Hair follicular keratinocyte (primary cell): ENCODE measurements around the gene TAPBPL. TPM values are rescaled to one million over a fixed set of nuclear protein-coding genes. Genes with fewer than 3 reads are reported as not detected.

Experiments used
- total RNA-seq: library from RNA; depleted of rRNA; stranded (reverse); fragments of >200 nt; gene quantifications from 2 replicates; pipeline ENCODE4 v1.2.3, GENCODE V29; 2015

The TAPBPL gene
- 4.4 and 4.5 TPM in 2 replicates for total RNA-seq

DNA sequence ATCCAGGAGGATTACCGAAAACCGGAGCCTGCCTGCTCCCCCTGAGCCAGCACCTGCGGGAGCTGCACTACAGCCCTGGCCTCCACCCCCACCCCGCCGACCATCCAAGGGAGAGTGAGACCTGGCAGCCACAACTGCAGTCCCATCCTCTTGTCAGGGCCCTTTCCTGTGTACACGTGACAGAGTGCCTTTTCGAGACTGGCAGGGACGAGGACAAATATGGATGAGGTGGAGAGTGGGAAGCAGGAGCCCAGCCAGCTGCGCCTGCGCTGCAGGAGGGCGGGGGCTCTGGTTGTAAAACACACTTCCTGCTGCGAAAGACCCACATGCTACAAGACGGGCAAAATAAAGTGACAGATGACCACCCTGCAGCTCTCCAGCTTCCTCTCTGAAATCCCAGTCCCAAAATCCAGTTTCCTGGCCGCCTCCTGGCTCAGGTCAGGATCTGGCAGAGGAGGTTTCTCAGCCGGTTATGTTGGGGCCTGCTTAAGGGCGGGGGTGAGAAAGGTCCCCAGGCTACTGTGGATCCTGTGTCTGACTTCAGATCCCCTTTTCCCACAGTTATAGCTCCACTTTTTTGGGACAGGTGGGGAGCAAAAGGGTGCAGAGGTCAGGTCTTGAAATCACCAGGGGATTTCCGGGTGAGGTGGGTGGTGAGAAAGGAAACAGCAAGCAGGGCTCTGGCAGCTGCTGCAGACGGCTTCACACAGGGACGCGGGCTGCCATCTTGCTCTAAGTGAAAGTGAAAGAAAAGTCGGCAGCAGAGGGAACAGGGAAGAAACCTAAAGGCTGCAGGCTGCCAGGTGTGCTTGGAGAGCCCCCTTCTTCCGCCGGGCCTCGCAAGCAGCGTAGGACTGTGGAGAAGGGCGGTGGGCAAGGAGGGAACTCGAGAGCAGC, at the start of gene TAPBPL:
Gene TAPBPL, plus strand, starts transcription at position 695 of the 897 bp plus-strand sequence. CDS start 207 bp downstream, outside the sequence.

DNA sequence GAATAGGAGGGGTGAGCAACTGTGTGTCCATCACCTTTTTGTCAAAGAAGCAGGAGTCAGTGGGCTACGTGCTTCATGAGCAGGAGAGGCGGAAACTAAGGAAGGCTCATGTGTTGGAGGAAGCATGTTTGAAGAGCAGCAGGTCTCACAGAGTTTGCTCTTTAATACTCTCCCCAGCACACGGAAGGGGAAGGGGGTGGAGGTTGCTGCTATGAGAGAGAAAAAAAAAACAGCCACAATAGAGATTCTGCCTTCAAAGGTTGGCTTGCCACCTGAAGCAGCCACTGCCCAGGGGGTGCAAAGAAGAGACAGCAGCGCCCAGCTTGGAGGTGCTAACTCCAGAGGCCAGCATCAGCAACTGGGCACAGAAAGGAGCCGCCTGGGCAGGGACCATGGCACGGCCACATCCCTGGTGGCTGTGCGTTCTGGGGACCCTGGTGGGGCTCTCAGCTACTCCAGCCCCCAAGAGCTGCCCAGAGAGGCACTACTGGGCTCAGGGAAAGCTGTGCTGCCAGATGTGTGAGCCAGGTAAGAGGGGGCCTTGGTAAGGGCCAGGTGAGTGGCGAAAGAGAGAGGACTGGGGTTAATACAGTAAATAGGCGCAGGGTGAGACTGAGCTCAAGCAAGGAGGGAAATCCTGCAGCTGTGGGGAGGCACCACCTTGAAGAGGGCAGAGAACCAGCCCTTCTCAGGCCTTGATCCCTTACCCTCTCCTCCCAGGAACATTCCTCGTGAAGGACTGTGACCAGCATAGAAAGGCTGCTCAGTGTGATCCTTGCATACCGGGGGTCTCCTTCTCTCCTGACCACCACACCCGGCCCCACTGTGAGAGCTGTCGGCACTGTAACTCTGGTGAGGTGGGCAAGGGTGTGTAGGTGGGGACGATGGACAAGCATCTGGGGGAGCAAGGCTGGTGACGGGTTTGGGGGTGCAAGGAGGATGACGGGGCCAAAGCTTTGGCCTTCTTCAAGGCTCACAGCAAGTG, 6.8 kb upstream of the TAPBPL start, which contains the start of gene CD27:
Gene CD27, plus strand, starts transcription at position 252 of the 985 bp plus-strand sequence. Its CDS starts 141 bp downstream, at position 393.

DNA sequence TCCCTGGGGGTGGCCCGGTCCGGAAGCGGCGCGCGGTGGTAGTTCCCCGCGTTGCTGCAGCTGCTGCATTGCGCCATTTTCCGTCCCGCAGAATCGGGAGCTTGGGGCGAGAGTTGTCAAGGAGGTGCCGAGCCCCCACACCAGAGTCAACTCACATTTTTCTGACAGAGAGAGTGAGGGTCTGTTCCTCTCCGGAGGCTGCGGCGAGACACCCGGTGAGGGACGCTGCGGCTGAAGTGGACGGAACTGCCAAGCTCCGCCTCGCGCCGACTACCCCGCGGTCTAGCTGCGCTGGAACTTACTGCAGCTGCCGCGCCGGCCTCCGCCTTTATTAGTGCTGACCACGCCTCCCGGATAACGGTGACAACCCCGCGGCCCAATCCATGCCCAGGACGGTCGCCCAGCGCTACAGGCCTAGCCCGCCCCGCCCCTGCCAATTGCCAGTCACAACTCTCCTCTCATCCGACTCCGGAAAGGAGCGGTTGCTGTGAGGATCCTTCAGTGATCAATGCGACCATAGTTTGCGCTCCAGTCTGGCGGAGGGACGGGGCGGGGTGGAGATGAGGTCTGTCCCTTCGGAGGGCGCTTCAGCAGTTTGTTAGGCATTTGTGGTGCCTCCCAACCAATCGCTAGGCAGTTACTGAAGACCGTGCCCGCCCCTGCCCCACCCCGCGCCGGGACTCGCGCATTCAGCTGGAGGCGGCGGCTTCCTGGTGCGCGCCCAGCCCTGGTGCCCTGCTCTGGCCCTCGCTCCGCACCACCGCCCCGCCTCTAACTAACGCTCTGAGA, 18.7 kb downstream of the TAPBPL start, which contains the start of gene VAMP1:
Gene VAMP1, minus strand, starts transcription at position 303 of the 789 bp plus-strand sequence. Its CDS starts 146 bp downstream, at position 157.

DNA sequence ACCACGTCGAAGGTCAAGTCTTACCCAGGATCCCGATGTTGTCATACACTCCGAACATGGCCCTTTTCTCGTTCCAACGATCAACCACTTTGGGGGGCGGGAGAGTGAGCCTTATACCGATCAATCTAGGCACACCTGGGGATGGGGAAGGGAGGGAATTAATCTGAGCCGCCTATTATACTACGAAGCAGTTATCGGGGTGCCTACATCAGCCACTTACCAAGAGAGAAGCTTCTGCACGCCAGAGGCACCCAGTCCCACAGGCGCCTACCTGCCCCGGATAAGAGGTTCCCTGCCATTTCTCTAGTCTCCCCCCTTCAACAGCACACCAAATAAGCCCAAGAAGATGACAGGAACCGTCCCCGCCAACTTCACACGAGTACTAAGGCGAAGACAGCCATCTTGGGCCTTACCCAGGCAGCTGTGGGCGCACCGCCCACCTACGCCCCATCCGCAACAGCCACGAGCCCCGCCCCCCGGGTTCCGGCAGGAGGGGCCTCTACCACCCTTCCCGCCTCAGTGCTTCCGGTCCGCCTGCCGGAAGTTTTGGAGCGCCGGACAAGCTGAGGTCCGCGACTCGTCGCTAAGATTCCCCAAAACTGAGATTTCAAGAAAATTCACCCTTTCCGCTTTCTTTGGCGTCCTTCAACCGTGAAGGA, 41.1 kb downstream of the TAPBPL start, which contains the start of gene MRPL51:
Gene MRPL51, minus strand, starts transcription at position 425 of the 659 bp plus-strand sequence. Its CDS starts 126 bp downstream, at position 299.

GRCh38 chr12:6493497-6494257, 41.8 kb downstream of the TAPBPL start, which contains the start of gene NCAPD2:
TSS of gene NCAPD2 (plus strand) at chr12:6494102. CDS start at chr12:6495099, 997 bp downstream.

Other genes with a start within 250 kb of the TAPBPL start
- gene PLEKHG6, start 141.4 kb upstream of the TAPBPL start, total RNA-seq: 1.7 and 3.5 TPM in 2 replicates
- gene TNFRSF1A, start 110.0 kb upstream of the TAPBPL start, total RNA-seq: 167 and 186 TPM in 2 replicates
- gene SCNN1A, start 76.5 kb upstream of the TAPBPL start, total RNA-seq: 7.7 and 12.3 TPM in 2 replicates
- 183 and 189 TPM in 2 replicates for gene LTBR, start 67.9 kb upstream of the TAPBPL start, total RNA-seq
- gene CD27, start 7.1 kb upstream of the TAPBPL start, total RNA-seq: not detected in 2 replicates
- gene VAMP1, start 18.6 kb downstream of the TAPBPL start, total RNA-seq: 0.62 and 2.3 TPM in 2 replicates
- gene MRPL51, start 41.2 kb downstream of the TAPBPL start, total RNA-seq: 103 and 161 TPM in 2 replicates
- gene NCAPD2, start 42.1 kb downstream of the TAPBPL start, total RNA-seq: 36.9 and 103 TPM in 2 replicates
- gene GAPDH, start 82.5 kb downstream of the TAPBPL start, total RNA-seq: 6,486 and 6,733 TPM in 2 replicates
- gene IFFO1, start 104.0 kb downstream of the TAPBPL start, total RNA-seq: 0.46 and 1.2 TPM in 2 replicates
- 46.0 and 61.7 TPM in 2 replicates for gene NOP2, start 116.2 kb downstream of the TAPBPL start, total RNA-seq
- gene CHD4, start 155.3 kb downstream of the TAPBPL start, total RNA-seq: 153 and 169 TPM in 2 replicates
- 15.7 and 17.6 TPM in 2 replicates for gene LPAR5, start 183.9 kb downstream of the TAPBPL start, total RNA-seq
- gene ACRBP, start 195.4 kb downstream of the TAPBPL start, total RNA-seq: 0.16 TPM in 1 of 2 replicates, not detected in the other
- gene ING4, start 211.1 kb downstream of the TAPBPL start, total RNA-seq: 12.8 and 22.3 TPM in 2 replicates
- gene ZNF384, start 237.3 kb downstream of the TAPBPL start, total RNA-seq: 11.6 and 14.3 TPM in 2 replicates
- gene PIANP, start 248.8 kb downstream of the TAPBPL start, total RNA-seq: not detected in 2 replicates